ENCODE measurements around the gene AGT. TPM values are rescaled to one million over a fixed set of nuclear protein-coding genes. Genes with fewer than 3 reads are reported as not detected.

Gene AGT
- total RNA-seq, 1 experiment from 2014 or later, result 0.93 TPM

DNA sequence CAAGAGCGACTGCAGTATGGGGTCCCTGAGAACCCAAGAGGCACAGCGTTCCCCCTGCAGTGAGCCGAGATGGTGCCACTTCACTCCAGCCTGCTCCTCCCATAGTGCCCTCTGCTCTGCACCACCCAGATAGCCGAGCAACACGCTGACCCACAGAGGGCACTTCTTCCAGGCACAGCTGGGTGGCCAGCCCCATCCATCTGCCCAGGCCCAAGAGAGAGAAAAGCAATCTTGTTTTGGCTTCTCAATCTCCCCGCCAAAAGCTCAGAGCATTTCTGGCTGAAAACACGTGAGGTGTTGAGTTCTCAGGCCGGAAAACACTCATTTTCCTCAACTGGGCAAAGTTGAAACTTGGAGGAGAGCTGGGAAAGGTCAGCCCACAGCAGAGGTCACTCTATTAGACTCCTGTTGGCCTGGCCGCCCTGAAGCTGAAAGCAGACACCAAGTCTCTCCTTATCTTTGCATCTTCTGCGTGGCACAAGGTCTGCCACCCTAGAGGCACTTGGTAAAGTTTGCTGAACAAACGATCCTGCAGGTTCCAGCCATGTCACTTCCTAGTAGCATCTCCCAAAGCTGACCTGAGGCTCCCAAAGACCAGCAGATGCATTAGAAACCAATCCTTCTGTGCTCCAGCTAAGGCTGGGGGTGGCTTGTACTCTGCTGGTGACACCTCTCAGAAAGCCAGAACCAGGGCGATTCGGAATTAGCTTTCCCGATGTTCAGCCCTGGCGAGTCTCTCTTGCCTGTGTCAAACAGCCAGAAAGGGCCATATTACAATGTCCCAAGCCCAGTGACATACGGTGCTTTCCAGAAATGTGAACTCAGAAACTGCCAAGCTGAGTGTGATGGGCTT, 44.2 kb upstream of the AGT start:
- no peaks in the 10 kb centered on the region for H3K27me3 ChIP-seq (ENCODE audit: insufficient read depth, low read length)
- no peaks in the 10 kb centered on the region for H3K9me3 ChIP-seq (ENCODE audit: control insufficient read depth in 1 of 2, insufficient read depth in 1 of 2, low read depth in 1 of 2, low read length in 2 of 2)
- no peaks in the 10 kb centered on the region for H3K79me2 ChIP-seq (ENCODE audit: insufficient read depth, low read length)
- no peak overlapping the region for H3K4me2 ChIP-seq (ENCODE audit: low read length)
- POLR2A ChIA-PET, result no interaction called here
- RAD21 ChIA-PET (ENCODE audit: low non-redundant PET in 1 of 2, low total read pairs in 2 of 2, uncharacterized antibody in 2 of 2, unreplicated experiment in 2 of 2), result no interaction called here
- CTCF ChIA-PET, result no interaction called here
- H2AFZ ChIP-seq (ENCODE audit: low read depth, low read length, poor library complexity, severe bottlenecking), result no peak overlapping the region
- no peaks in the 10 kb centered on the region for H3K36me3 ChIP-seq (ENCODE audit: control insufficient read depth in 1 of 2, insufficient read depth in 2 of 2, low read length in 2 of 2)
- no peak overlapping the region for H3K27ac ChIP-seq (ENCODE audit: low read depth, low read length)
- intact Hi-C loops (cut with micrococcal nuclease), result no loop called here
- no peak for TF ChIP-seq RAD21 (IDR thresholded peaks at IDR 0.05; ENCODE audit: low read depth)
- TF ChIP-seq SRF (IDR thresholded peaks at IDR 0.05; ENCODE audit: low read depth), result no peak
- no peak for TF ChIP-seq POLR2AphosphoS5 (IDR thresholded peaks at IDR 0.05; ENCODE audit: low read depth, low read length)
- no peak for TF ChIP-seq POLR2A (IDR thresholded peaks at IDR 0.05; ENCODE audit: borderline replicate concordance, extremely low read depth, insufficient read depth, insufficient read length)
- no peak for TF ChIP-seq TCF7L2 (IDR thresholded peaks at IDR 0.05; ENCODE audit: borderline replicate concordance, extremely low read depth, insufficient read depth, insufficient read length)
- no peak for TF ChIP-seq SIN3A (IDR thresholded peaks at IDR 0.05; ENCODE audit: low read depth)
- TF ChIP-seq, protein P1, sequence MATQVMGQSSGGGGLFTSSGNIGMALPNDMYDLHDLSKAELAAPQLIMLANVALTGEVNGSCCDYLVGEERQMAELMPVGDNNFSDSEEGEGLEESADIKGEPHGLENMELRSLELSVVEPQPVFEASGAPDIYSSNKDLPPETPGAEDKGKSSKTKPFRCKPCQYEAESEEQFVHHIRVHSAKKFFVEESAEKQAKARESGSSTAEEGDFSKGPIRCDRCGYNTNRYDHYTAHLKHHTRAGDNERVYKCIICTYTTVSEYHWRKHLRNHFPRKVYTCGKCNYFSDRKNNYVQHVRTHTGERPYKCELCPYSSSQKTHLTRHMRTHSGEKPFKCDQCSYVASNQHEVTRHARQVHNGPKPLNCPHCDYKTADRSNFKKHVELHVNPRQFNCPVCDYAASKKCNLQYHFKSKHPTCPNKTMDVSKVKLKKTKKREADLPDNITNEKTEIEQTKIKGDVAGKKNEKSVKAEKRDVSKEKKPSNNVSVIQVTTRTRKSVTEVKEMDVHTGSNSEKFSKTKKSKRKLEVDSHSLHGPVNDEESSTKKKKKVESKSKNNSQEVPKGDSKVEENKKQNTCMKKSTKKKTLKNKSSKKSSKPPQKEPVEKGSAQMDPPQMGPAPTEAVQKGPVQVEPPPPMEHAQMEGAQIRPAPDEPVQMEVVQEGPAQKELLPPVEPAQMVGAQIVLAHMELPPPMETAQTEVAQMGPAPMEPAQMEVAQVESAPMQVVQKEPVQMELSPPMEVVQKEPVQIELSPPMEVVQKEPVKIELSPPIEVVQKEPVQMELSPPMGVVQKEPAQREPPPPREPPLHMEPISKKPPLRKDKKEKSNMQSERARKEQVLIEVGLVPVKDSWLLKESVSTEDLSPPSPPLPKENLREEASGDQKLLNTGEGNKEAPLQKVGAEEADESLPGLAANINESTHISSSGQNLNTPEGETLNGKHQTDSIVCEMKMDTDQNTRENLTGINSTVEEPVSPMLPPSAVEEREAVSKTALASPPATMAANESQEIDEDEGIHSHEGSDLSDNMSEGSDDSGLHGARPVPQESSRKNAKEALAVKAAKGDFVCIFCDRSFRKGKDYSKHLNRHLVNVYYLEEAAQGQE (IDR thresholded peaks at IDR 0.05; ENCODE audit: low read depth), result no peak
- TF ChIP-seq CEBPB (IDR thresholded peaks at IDR 0.05; ENCODE audit: low read depth), result no peak
- TF ChIP-seq, protein P2, sequence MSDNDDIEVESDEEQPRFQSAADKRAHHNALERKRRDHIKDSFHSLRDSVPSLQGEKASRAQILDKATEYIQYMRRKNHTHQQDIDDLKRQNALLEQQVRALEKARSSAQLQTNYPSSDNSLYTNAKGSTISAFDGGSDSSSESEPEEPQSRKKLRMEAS (IDR thresholded peaks at IDR 0.05), result no peak
- TF ChIP-seq ELF1 (IDR thresholded peaks at IDR 0.05; ENCODE audit: borderline replicate concordance, low read depth), result no peak
- no peak for TF ChIP-seq EZH2 (IDR thresholded peaks at IDR 0.05)
- no peak for TF ChIP-seq JUND (IDR thresholded peaks at IDR 0.05)
- no peak for TF ChIP-seq ZNF274 (IDR thresholded peaks at IDR 0.05; ENCODE audit: low read depth, low read length)
- no peak for TF ChIP-seq ZFX (IDR thresholded peaks at IDR 0.05)
- TF ChIP-seq EGR1 (IDR thresholded peaks at IDR 0.05; ENCODE audit: low read depth), result no peak
- TF ChIP-seq CBX3 (IDR thresholded peaks at IDR 0.05; ENCODE audit: low read depth), result no peak
- peaks cover 3 to 9% of the 10 kb centered on the region in 2 experiments; a peak in 3 of 4 replicates for H3K4me1 ChIP-seq (ENCODE audit: control insufficient read depth in 1 of 2, insufficient read depth in 2 of 2, low read length in 2 of 2)
- DNase-seq (ENCODE audit: low read depth, low spot score), result no peak
- no peak overlapping the region for H3K4me3 ChIP-seq (replicated peaks in 1 of 2; ENCODE audit: low read depth in 1 of 2, low read length in 2 of 2)
- H3K9me2 ChIP-seq (ENCODE audit: insufficient read depth), result no peaks in the 10 kb centered on the region
- H4K20me1 ChIP-seq (ENCODE audit: insufficient read depth), result no peaks in the 10 kb centered on the region
- ATAC-seq, result no peak
- H3K9ac ChIP-seq (ENCODE audit: low read length), result no peak overlapping the region
- BruUV-seq (replicated peaks), result no TSS peak
